Dermis lymphatic vessel endothelial cell (primary cell): ENCODE results near the gene CDC5L. TPM values are rescaled to one million over a fixed set of nuclear protein-coding genes. Genes with fewer than 3 reads are reported as not detected.

Source experiments
- total RNA-seq: library from RNA; depleted of rRNA; stranded (reverse); fragments of >200 nt; gene quantifications from 2 replicates; pipeline ENCODE4 v1.2.1, GENCODE V29; 2014

CDC5L gene
- total RNA-seq: 17.6 and 22.1 TPM in 2 replicates

DNA sequence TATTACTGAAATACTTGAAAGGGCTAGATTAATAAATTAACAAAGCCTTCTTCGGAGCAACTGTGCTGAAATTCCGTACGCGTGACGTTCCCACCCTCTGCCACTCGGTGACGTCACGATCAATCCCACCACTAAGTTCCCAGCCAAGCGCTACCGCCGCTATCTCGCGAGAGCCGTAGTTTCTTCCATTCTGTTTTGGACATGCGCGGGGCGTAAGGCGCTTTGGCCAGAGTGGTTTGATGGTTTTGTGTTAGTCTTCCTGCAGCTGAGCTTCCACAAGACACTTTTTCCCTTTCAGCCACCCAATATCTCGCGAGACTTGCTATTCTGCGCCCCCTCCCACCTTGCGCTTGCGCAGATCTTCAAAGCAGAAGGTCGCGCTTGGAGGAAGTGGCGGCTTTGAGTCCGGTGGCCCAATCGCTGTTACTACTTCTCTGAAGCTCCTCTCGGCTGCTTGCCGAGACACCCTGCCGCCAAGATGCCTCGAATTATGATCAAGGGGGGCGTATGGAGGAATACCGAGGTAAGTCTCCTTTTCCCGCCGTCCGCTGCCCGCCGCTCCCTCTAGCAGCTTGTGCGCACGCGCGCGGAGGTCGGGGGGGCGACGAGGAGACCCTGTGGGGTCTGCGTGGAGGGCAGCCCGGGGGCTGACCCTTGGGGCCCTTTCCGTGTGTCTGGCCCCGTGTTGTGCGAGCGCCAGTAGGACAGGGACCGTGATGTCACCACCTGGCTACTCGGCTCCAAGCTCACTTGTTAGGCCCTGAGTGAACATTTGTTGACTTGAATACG, at the start of gene CDC5L:
Gene CDC5L, plus strand, starts transcription at position 361 of the 789 bp plus-strand sequence. Its CDS starts 118 bp downstream, at position 479.

DNA sequence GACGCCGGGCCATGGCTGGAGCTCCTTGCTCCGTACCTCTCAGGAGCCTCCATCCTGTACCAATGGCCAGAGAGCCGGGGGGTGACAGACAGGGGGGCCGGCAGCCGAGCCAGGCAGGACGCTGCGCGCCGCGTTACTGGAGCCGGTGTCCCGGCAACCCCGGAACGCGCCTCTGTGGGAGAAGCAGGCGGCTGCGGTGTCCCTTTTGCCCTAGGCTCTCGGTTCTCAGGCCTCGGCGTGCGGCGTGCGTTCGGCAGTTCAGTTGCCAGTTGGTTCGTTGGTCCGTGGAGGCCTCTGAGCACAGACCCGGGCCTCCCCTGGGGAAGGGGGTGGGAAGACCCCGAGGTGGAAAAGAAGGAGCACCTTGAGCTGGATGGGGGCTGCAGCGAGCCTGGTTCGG, 45.0 kb upstream of the CDC5L start, which contains the start of gene SPATS1:
Gene SPATS1, plus strand, starts transcription at position 162 of the 400 bp plus-strand sequence. CDS start 446 bp downstream, outside the sequence.

Other genes with a start within 250 kb of the CDC5L start
- not detected in 2 replicates for gene CAPN11, start 228.9 kb upstream of the CDC5L start, total RNA-seq
- gene MYMX, start 170.8 kb upstream of the CDC5L start, total RNA-seq: not detected in 2 replicates
- 11.3 and 16.9 TPM in 2 replicates for gene SLC29A1, start 164.1 kb upstream of the CDC5L start, total RNA-seq
- gene HSP90AB1, start 140.6 kb upstream of the CDC5L start, total RNA-seq: 322 and 526 TPM in 2 replicates
- gene SLC35B2, start 130.2 kb upstream of the CDC5L start, total RNA-seq: 37.2 and 46.1 TPM in 2 replicates
- 6.9 and 8.0 TPM in 2 replicates for gene NFKBIE, start 122.2 kb upstream of the CDC5L start, total RNA-seq
- under 0.01 TPM in 1 of 2 replicates, not detected in the other for gene TMEM151B, start 117.3 kb upstream of the CDC5L start, total RNA-seq
- gene AARS2, start 74.4 kb upstream of the CDC5L start, total RNA-seq: 7.0 and 10.6 TPM in 2 replicates
- 0.09 TPM in 1 of 2 replicates, not detected in the other for gene SPATS1, start 45.1 kb upstream of the CDC5L start, total RNA-seq